Activated B cell treated with CpG ODN at 0.5 μM for 24 hours (primary cell): Measurements from ENCODE around the gene ETFRF1. TPM values are rescaled to one million over a fixed set of nuclear protein-coding genes. Genes with fewer than 3 reads are reported as not detected.

Experiments used
- ATAC-seq: fragments of 200-7000 bp; cut with Tn5 transposase; one replicate; pipeline ENCODE4 v1.10.0; 2021; ENCODE audit warnings: low read depth, mild to moderate bottlenecking, moderate library complexity
- CTCF ChIA-PET: fragments of 350-600 bp; sonication (Branson Sonifier 250); formaldehyde crosslinking; loops from one replicate; lab custom pipeline; 2021; ENCODE audit warnings: antibody characterized with exemption; lab: Charles Lee
- POLR2A ChIA-PET: fragments of 350-600 bp; sonication (Branson Sonifier 250); formaldehyde crosslinking; loops from one replicate; lab custom pipeline; 2021; ENCODE audit warnings: antibody characterized with exemption; lab: Charles Lee
- DNase-seq: peaks from one replicate; pipeline ENCODE4 v3.0.0; 2022
- H3K27ac Mint-ChIP-seq: one replicate; pipeline ENCODE4 v1.8.0; 2020; ENCODE audit warnings: mixed read lengths
- H3K27me3 Mint-ChIP-seq: one replicate; pipeline ENCODE4 v1.8.0; 2021; ENCODE audit warnings: mixed read lengths
- H3K36me3 Mint-ChIP-seq: one replicate; pipeline ENCODE4 v1.8.0; 2021; ENCODE audit warnings: low read depth, mixed read lengths
- H3K4me1 Mint-ChIP-seq: one replicate; pipeline ENCODE4 v1.8.0; 2021; ENCODE audit warnings: mixed read lengths
- H3K4me3 Mint-ChIP-seq: one replicate; pipeline ENCODE4 v1.8.0; 2020; ENCODE audit warnings: mild to moderate bottlenecking, mixed read lengths
- H3K9me3 Mint-ChIP-seq: one replicate; pipeline ENCODE4 v1.8.0; 2020; ENCODE audit warnings: mixed read lengths
- CTCF ChIP-seq: fragments of 200-600 bp; IDR thresholded peaks from one replicate; pipeline ENCODE4 v1.8.0; 2022; ENCODE audit warnings: antibody characterized with exemption, mild to moderate bottlenecking
- intact Hi-C: fragments of 100-400 bp; cut with micrococcal nuclease; formaldehyde crosslinking; loops from one replicate; pipeline ENCODE4 v1.15.1; 2024
- total RNA-seq: library from RNA; stranded (reverse); gene quantifications from 2 replicates; pipeline ENCODE4 v1.2.3, GENCODE V29; 2022

The ETFRF1 gene
- total RNA-seq, 1 donor from 2014 or later, result 17.6 TPM

GRCh38 chr12:25155022-25155576 is 39.9 kb upstream of the ETFRF1 start:
- Mint-ChIP-seq H3K27ac (peak overlapping the region; percentile 87), H3K27me3 (no peaks in the 10 kb centered on the region), H3K4me3 (peak overlapping the region; percentile 70), H3K9me3 (no peaks in the 10 kb centered on the region), H3K4me1 (peaks cover 45% of the 10 kb centered on the region), H3K36me3 (peaks cover 3% of the 10 kb centered on the region)
- ATAC-seq (peak; percentile 27), DNase-seq (no peak)
- intact Hi-C loops, result loop anchor here (1.0 to 5.0 kb wide), 10 partner anchors 24 to 558 kb away; partner anchors contain the start of gene KRAS
- POLR2A ChIA-PET, result interaction anchor here (0.5 to 2.5 kb wide), 7 partner anchors 28 to 163 kb away, joined by 3 to 20 read pairs (median 6); partner anchors contain the start of genes DNAI7, ETFRF1 and KRAS
- CTCF ChIA-PET, result interaction anchor here (0.8 to 2.2 kb wide), 14 partner anchors 18 to 198 kb away, joined by 3 to 16 read pairs (median 4); partner anchors contain the start of genes DNAI7 and ETFRF1
- no peak for TF ChIP-seq CTCF

- Mint-ChIP-seq H3K36me3 (peaks cover 3% of the 10 kb centered on the region), H3K9me3 (no peaks in the 10 kb centered on the region), H3K4me1 (peaks cover 48% of the 10 kb centered on the region), H3K27ac (peak overlapping the region; percentile 87), H3K4me3 (no peak overlapping the region), H3K27me3 (no peaks in the 10 kb centered on the region)
- DNase-seq (no peak), ATAC-seq (no peak)
- CTCF ChIA-PET, result interaction anchor here (1.8 kb wide), 1 partner anchor 159 kb away, joined by 9 read pairs; no protein-coding TSS in a partner anchor
- intact Hi-C loops, result loop anchor here (5.0 kb wide), 3 partner anchors 161 to 559 kb away; no protein-coding TSS in a partner anchor
- POLR2A ChIA-PET, result interaction anchor here (0.7 to 2.5 kb wide), 3 partner anchors 39 to 209 kb away, joined by 3 to 20 read pairs (median 3); partner anchors contain the start of genes DNAI7 and ETFRF1
- no peak for TF ChIP-seq CTCF
Measured at GRCh38 chr12:25156061-25156460, 39.0 kb upstream of the ETFRF1 start.

- H3K27me3 Mint-ChIP-seq, result no peaks in the 10 kb centered on the region
- ATAC-seq (no peak), DNase-seq (no peak)
- no peak overlapping the region for H3K4me3 Mint-ChIP-seq
- no peak overlapping the region for H3K27ac Mint-ChIP-seq
- H3K36me3 Mint-ChIP-seq, result no peaks in the 10 kb centered on the region
- TF ChIP-seq CTCF, result no peak
- POLR2A ChIA-PET, result no interaction called here
- peaks cover 18% of the 10 kb centered on the region for H3K4me1 Mint-ChIP-seq
- intact Hi-C loops, result no loop called here
- CTCF ChIA-PET, result no interaction called here
- no peaks in the 10 kb centered on the region for H3K9me3 Mint-ChIP-seq
Measured at GRCh38 chr12:25162866-25163265, 32.2 kb upstream of the ETFRF1 start.

GRCh38 chr12:25182765-25183164 is 12.3 kb upstream of the ETFRF1 start:
- Mint-ChIP-seq H3K4me3 (no peak overlapping the region), H3K9me3 (peaks cover 8% of the 10 kb centered on the region), H3K27me3 (no peaks in the 10 kb centered on the region), H3K27ac (no peak overlapping the region), H3K4me1 (peaks cover 10% of the 10 kb centered on the region), H3K36me3 (no peaks in the 10 kb centered on the region)
- CTCF ChIA-PET, result no interaction called here
- intact Hi-C loops, result loop anchor here (1.0 kb wide), 1 partner anchor 27 kb away; no protein-coding TSS in a partner anchor
- ATAC-seq (no peak), DNase-seq (no peak)
- POLR2A ChIA-PET, result interaction anchor here (0.6 kb wide), 2 partner anchors 9 to 27 kb away, joined by 3 to 4 read pairs; no protein-coding TSS in a partner anchor
- TF ChIP-seq CTCF, result no peak

GRCh38 chr12:25184132-25184531 is 10.9 kb upstream of the ETFRF1 start:
- POLR2A ChIA-PET, result no interaction called here

More at GRCh38 chr12:25184132-25184531, 10.9 kb upstream of the ETFRF1 start:
- H3K4me1 Mint-ChIP-seq, result peaks cover 10% of the 10 kb centered on the region
- H3K27ac Mint-ChIP-seq, result no peak overlapping the region
- TF ChIP-seq CTCF, result no peak
- ATAC-seq, result no peak
- no peaks in the 10 kb centered on the region for H3K36me3 Mint-ChIP-seq
- no peaks in the 10 kb centered on the region for H3K27me3 Mint-ChIP-seq
- no peak for DNase-seq
- peaks cover 6% of the 10 kb centered on the region for H3K9me3 Mint-ChIP-seq
- CTCF ChIA-PET, result no interaction called here
- H3K4me3 Mint-ChIP-seq, result no peak overlapping the region
- intact Hi-C loops, result no loop called here
